Activated naive CD4-positive, alpha-beta T cell treated with anti-CD3 and anti-CD28 coated beads, Interleukin-2, amount 50 U/mL, for 72 hours (primary cell): Measurements from ENCODE around the gene AIMP2. TPM values are rescaled to one million over a fixed set of nuclear protein-coding genes. Genes with fewer than 3 reads are reported as not detected.
"Not testable (repeated sequence)": the region's sequence is repeated elsewhere in the genome, so short reads cannot be mapped to it uniquely, and the experiment has no call there.

Experiments
- ATAC-seq, 2 donors: fragments of 150-1000 bp; cut with Tn5 transposase; 2 replicates each; pipeline ENCODE4 v1.10.0; 2021; ENCODE audit warnings: mild to moderate bottlenecking in 2 of 2, moderate library complexity in 2 of 2
- DNase-seq, 2 donors: peaks; one replicate each; pipeline ENCODE4 v3.0.0; 2021 to 2022; ENCODE audit warnings: low spot score in 2 of 2
- H3K27ac Mint-ChIP-seq, 2 donors: one replicate each; pipeline ENCODE4 v1.8.0; 2022; ENCODE audit warnings: mild to moderate bottlenecking in 2 of 2, mixed read lengths in 2 of 2
- H3K36me3 Mint-ChIP-seq, 2 donors: one replicate each; pipeline ENCODE4 v1.8.0; 2022; ENCODE audit warnings: mixed read lengths in 2 of 2
- H3K9me3 Mint-ChIP-seq, 2 donors: one replicate each; pipeline ENCODE4 v1.8.0; 2022; ENCODE audit warnings: mixed read lengths in 2 of 2
- total RNA-seq, 2 donors: library from RNA; stranded (reverse); gene quantifications; one replicate each; pipeline ENCODE4 v1.2.3, GENCODE V29; 2022

Gene AIMP2
- total RNA-seq: 10 to 100 TPM; 31.5 to 41.2 TPM

DNA sequence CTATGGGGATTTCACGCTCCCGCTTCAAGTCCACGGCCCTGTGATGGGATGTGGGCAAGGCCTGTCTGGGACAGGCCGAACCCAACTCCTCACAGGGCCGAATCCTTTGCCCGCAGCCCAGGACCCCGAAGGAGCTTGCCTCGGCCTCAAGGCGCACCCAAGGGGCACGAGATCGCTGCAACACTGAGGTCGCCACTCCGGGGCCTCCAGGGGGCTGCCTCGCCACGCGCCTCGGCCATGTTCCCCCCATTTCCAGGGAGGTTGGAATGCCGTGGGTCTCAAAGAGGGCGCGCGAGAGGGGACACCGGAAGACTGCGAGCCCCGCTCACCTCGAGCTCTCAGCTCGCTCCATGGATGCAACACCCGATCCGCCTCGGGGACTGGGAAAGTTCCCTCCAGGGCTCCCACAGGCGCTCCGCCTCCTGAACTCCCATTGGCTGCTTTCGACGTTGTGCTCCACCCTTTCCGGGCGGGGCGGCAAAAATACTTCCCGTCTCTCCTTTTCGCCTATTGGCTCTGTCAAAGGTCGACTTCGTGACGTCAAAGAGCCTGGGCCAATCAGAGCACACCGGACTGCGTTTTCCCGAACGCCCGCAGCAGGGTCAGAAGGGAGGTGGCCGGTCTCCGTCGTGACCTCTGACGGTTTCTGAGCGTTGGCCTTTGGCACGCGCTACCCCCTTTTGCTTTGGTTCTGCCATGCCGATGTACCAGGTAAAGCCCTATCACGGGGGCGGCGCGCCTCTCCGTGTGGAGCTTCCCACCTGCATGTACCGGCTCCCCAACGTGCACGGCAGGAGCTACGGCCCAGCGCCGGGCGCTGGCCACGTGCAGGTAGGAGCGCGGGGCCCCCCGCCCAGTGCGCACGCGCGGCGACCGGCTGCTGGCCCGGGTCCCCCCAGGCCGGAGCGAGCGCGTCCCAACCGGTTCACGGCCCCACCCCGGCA is at the start of gene AIMP2, which contains the start of gene PMS2:
Gene AIMP2 (plus strand): TSS at position 605 of the 944 bp plus-strand sequence. CDS start 92 bp downstream, at position 697.
Gene PMS2 (minus strand): TSS at position 382 of the 944 bp plus-strand sequence. CDS start 30 bp downstream, at position 352.
- no peaks in the 10 kb centered on the region for H3K9me3 Mint-ChIP-seq
- peak; percentile 93 to 98 for DNase-seq
- H3K36me3 Mint-ChIP-seq: peaks cover 0 to 10% of the 10 kb centered on the region in 2 donors
- H3K27ac Mint-ChIP-seq: peak within 1 kb of the TSS; percentile 79 to 83
- peak; percentile 95 to 98 for ATAC-seq

- ATAC-seq, H3K27ac Mint-ChIP-seq, H3K36me3 Mint-ChIP-seq, DNase-seq, H3K9me3 Mint-ChIP-seq: not testable (repeated sequence)
These were observed 45.9 kb upstream of the AIMP2 start for GRCh38 chr7:5963205-5963604.

DNA sequence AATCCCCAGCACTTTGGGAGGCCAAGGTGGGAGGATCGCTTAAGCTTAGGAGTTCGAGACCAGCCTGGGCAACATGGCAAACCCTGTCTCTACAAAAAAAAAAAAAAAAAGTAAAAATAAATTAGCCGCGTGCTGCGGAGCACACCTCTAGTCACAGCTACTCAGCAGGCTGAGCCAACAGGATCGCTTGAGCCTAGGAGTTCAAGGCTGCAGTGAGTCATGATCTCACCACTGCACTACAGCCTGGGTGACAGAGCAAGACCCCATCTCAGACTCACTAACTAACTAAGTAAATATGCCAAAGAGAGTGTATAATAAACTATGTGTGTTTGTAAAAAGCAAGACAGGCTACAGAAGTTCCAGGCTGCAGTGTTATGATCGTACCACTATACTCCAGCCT is 45.3 kb upstream of the AIMP2 start:
- not testable (repeated sequence) for H3K9me3 Mint-ChIP-seq, ATAC-seq, DNase-seq, H3K36me3 Mint-ChIP-seq, H3K27ac Mint-ChIP-seq

- not testable (repeated sequence) for H3K9me3 Mint-ChIP-seq, H3K27ac Mint-ChIP-seq, DNase-seq, H3K36me3 Mint-ChIP-seq
- ATAC-seq: peak in 1 of 2 donors; percentile 31
These were observed 38.6 kb upstream of the AIMP2 start, which contains the start of gene RSPH10B for GRCh38 chr7:5970347-5970911. Gene RSPH10B (minus strand): TSS chr7:5970689. CDS start chr7:5967116, 3,573 bp downstream.

DNA sequence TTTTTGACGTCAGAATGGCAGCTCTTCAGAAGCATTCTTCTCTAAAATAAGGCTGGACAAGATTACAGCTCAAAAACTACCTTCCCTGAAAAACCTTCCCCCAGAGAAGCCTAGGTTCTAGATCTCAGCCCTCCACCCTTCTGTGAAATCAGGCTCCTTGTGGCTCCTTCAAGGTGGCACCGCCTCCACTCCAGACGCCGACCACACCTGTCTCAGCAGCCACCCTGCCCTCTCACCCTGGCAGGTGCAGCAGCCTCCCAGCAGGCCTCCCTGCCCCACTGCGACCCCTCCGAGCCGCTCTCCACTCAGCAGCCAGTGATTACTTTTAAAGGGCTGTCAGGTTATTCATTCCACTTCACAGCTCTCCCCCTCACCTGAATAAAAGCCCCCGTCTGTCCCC is 35.5 kb upstream of the AIMP2 start:
- H3K36me3 Mint-ChIP-seq, DNase-seq: not testable (repeated sequence)
- peak in 1 of 2 donors; percentile 7 for ATAC-seq

DNA sequence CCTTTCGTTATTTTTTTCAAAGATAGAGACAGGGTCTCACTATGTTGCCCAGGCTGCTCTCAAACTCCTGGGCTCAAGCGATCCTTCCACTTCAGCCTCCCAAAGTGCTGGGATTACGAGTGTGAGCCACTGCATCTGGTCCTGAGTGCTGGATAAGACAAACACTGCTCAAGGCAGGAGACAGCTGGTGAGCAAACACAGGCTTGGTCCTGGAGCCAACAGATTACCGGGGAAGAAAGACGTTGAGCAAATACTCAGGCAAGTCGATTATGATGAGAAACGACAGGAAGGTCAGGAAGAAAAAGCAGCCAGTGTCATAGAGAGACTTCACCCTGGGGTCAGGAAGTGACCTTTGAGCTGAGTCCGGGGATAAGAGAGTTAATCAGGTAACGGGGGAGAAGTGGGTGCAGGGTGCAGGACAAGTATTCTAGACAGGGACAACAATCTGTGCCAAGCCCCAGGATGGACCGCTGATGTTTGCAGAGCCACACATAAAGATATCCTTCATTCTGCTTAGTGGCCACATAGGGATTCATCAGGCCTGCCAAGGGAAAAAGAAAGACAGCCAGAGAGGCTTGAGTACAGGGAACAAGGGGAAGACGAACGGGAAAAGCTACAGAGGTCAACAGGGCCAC is 29.3 kb upstream of the AIMP2 start:
- not testable (repeated sequence) for ATAC-seq, H3K9me3 Mint-ChIP-seq

More for the DNA sequence above, 35.5 kb upstream of the AIMP2 start:
- H3K9me3 Mint-ChIP-seq, H3K27ac Mint-ChIP-seq: not testable (repeated sequence)

GRCh38 chr7:5987061-5987460 is 22.0 kb upstream of the AIMP2 start:
- not testable (repeated sequence) for H3K36me3 Mint-ChIP-seq

More for the DNA sequence above, 29.3 kb upstream of the AIMP2 start:
- H3K27ac Mint-ChIP-seq: peak overlapping the region in 1 of 2 donors; percentile 34
- DNase-seq, H3K36me3 Mint-ChIP-seq: not testable (repeated sequence)

GRCh38 chr7:5997210-5997808 is 11.8 kb upstream of the AIMP2 start:
- peaks cover 0 to 6% of the 10 kb centered on the region in 2 donors for H3K36me3 Mint-ChIP-seq
- ATAC-seq: no peak
- no peak overlapping the region for H3K27ac Mint-ChIP-seq
- no peak for DNase-seq
- H3K9me3 Mint-ChIP-seq: no peaks in the 10 kb centered on the region

More at GRCh38 chr7:5987061-5987460, 22.0 kb upstream of the AIMP2 start:
- not testable (repeated sequence) for H3K9me3 Mint-ChIP-seq, DNase-seq, H3K27ac Mint-ChIP-seq, ATAC-seq

- Mint-ChIP-seq H3K9me3 (no peaks in the 10 kb centered on the region), H3K36me3 (peaks cover 0 to 10% of the 10 kb centered on the region in 2 donors), H3K27ac (peak overlapping the region; percentile 49 to 77)
These were observed 1.7 kb upstream of the AIMP2 start for GRCh38 chr7:6007386-6007785.

DNA sequence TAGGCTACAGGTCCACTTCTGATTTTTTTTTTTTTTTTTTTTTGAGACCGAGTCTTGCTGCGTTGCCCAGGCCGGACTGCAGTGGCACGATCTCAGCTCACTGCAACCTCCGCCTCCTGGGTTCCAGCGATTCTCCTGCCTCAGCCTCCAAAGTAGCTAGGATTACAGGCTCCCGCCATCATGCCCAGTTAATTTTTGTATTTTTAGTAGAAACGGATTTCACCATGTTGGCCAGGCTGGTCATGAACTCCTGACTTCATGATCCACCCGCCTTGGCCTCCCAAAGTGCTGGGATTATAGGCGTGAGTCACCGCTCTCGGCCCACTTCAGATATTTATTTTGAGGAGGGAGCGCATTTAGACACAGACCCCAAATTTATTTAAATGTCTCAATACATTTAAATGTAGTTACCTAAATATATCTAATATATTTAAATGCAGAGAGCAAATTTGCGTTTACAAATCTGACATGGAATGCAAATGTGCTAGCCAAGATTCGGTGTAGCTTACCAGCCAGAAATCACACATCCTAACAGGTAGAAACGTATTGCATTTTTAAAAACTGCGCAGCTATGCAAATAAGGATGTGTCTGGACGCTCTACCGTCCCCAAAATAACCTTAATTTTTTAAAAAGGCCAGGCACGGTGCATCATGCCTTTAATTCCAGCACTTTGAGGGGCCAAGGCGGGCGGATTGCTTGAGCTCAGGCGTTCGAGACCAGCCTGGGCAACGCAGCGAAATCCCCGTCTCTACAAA is 1.1 kb upstream of the AIMP2 start:
- peak overlapping the region; percentile 77 to 79 for H3K27ac Mint-ChIP-seq

More at GRCh38 chr7:6007386-6007785, 1.7 kb upstream of the AIMP2 start:
- no peak for DNase-seq
- no peak for ATAC-seq

DNA sequence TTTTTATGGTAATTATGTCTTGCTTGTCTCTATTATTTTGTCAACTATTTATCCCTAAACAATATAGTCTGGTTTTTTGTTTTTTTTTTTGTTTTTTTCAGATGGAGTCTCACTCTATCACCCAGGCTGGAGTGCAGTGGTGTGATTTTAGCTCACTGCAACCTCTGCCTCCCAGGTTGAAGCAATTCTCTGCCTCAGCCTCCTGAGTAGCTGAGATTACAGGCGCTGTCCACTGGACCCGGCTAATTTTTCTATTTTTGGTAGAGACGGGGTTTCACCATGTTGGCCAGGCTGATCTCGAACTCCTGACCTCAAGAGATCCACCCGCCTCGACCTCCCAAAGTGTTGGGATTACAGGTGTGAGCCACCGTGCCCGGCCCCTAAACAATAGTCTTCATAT is 1.3 kb downstream of the AIMP2 start:
- not testable (repeated sequence) for DNase-seq, H3K9me3 Mint-ChIP-seq, ATAC-seq, H3K36me3 Mint-ChIP-seq
- H3K27ac Mint-ChIP-seq: peak overlapping the region; percentile 79 to 83

More for the DNA sequence above, 1.1 kb upstream of the AIMP2 start:
- DNase-seq, ATAC-seq, H3K9me3 Mint-ChIP-seq, H3K36me3 Mint-ChIP-seq: not testable (repeated sequence)

DNA sequence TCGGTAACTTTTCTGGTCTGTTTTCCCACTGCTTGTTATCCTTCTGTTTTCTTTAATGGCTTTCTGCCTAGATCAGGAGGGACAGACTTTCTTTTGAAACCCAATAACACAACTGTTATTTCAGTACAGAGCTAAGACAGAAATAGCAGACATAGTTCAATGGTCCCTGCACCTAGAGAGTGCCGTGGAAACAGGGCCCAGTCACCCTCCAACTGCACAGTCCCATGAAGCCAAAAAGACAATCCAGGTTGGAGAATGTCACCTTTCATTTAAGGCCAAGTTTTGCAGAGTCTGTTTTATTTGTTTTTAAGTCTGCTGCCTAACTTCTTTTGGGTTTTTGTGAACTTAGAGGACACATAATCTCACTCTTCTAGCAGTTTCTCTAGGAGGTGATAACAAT is 2.5 kb downstream of the AIMP2 start:
- Mint-ChIP-seq H3K36me3 (peaks cover 6 to 10% of the 10 kb centered on the region in 2 donors), H3K27ac (peak overlapping the region in 1 of 2 donors; percentile 31), H3K9me3 (no peaks in the 10 kb centered on the region)
- no peak for ATAC-seq
- DNase-seq: no peak

- no peak overlapping the region for H3K27ac Mint-ChIP-seq
These were observed 3.5 kb downstream of the AIMP2 start for GRCh38 chr7:6012355-6013104.

GRCh38 chr7:6015917-6016652 is 7.0 kb downstream of the AIMP2 start:
- DNase-seq: no peak
- Mint-ChIP-seq H3K9me3 (no peaks in the 10 kb centered on the region), H3K27ac (peak overlapping the region; percentile 57 to 89), H3K36me3 (peaks cover 5 to 15% of the 10 kb centered on the region in 2 donors)
- ATAC-seq: peak; percentile 40 to 43

More at GRCh38 chr7:6012355-6013104, 3.5 kb downstream of the AIMP2 start:
- DNase-seq (no peak), ATAC-seq (peak in 1 of 2 donors; percentile 3)
- no peaks in the 10 kb centered on the region for H3K9me3 Mint-ChIP-seq
- H3K36me3 Mint-ChIP-seq: peaks cover 6 to 10% of the 10 kb centered on the region in 2 donors
